Right lobe of liver (tissue), 6 donors: ENCODE measurements around the gene ZNF41. TPM values are rescaled to one million over a fixed set of nuclear protein-coding genes. Genes with fewer than 3 reads are reported as not detected.
"Not testable (repeated sequence)": the region's sequence is repeated elsewhere in the genome, so short reads cannot be mapped to it uniquely, and the experiment has no call there.

Experiments used
- ATAC-seq, 4 donors: fragments of 200-7000 bp; cut with Tn5 transposase; one replicate each; pipeline ENCODE4 v1.9.1; 2020; ENCODE audit warnings: mild to moderate bottlenecking in 4 of 4, moderate library complexity in 4 of 4
- DNase-seq, 3 donors: peaks; one replicate each; pipeline ENCODE4 v3.0.0-alpha.2; 2020
- H3K27ac ChIP-seq, 3 donors: fragments of 200-600 bp; one replicate each; pipeline ENCODE4 v1.8.0; 2022
- H3K27me3 ChIP-seq, 2 donors: fragments of 200-600 bp; one replicate each; pipeline ENCODE4 v1.8.0; 2022
- H3K36me3 ChIP-seq, 4 donors: fragments of 200-600 bp; sonication (generic) in 1 of 4; one replicate each; pipeline versions ENCODE4 v1.5.1 to v1.8.0; 2017 to 2022; ENCODE audit warnings: control low read depth in 1 of 4
- H3K4me1 ChIP-seq, 4 donors: fragments of 200-600 bp; sonication (generic) in 1 of 4; one replicate each; pipeline versions ENCODE4 v1.5.1 to v1.8.0; 2017 to 2022; ENCODE audit warnings: control low read depth in 1 of 4
- H3K4me3 ChIP-seq, 3 donors: fragments of 200-600 bp; one replicate each; pipeline ENCODE4 v1.8.0; 2022
- H3K9me3 ChIP-seq, 4 donors: fragments of 200-600 bp; sonication (generic) in 1 of 4; one replicate each; pipeline versions ENCODE4 v1.5.1 to v1.8.0; 2017 to 2022; ENCODE audit warnings: control low read depth in 1 of 4
- POLR2A ChIP-seq: fragments of 450-650 bp; IDR thresholded peaks from one replicate; pipeline ENCODE4 v1.6.1; 2017; ENCODE audit warnings: antibody characterized with exemption, mild to moderate bottlenecking
- WGBS: methylation state at CpG from one replicate; pipeline ENCODE4 v1.1.6; 2018; ENCODE audit warnings: low coverage, low lambda C conversion rate; ENCODE audit not compliant: insufficient coverage; ENCODE audit errors: missing lambda C conversion rate; 5-methylcytosine and 5-hydroxymethylcytosine counted together
- intact Hi-C, 2 donors: fragments of 100-400 bp; cut with DNase I; formaldehyde crosslinking; loops; one replicate each; pipeline versions ENCODE4 v1.11.2 to v1.14.1; 2022
- total RNA-seq, 6 experiments: library from RNA; depleted of rRNA in 2 of 6; stranded (reverse); fragments of >200 nt in 2 of 6; fragmentation: NEBNext Ultra II Directional in 3 of 6; extraction: Animal tissue kit (Norgen Biotek cat#: 25700) in 3 of 6; gene quantifications; one replicate each; pipeline versions ENCODE4 v1.1.0 to v1.2.4, GENCODE V29; 2016 to 2023
- TF ChIP-seq, protein P1 (sequence below), 4 donors: fragments of 200-600 bp in 3 of 4; fragments of 450-650 bp in 1 of 4; IDR thresholded peaks; one replicate each; pipeline versions ENCODE4 v1.5.1 to v1.8.0; 2016 to 2022; ENCODE audit warnings: antibody characterized with exemption in 4 of 4, mild to moderate bottlenecking in 2 of 4
- donor health status: DM: no; HTN: yes; CAD: no.
- donor health status: DM: no; HTN: no; CAD: no.
- donor health status: DM: no; HTN: no; CAD: no.
- donor health status: DM: no; HTN: yes; CAD: no.
- donor health status: DM: no; HTN: yes; CAD: no.

The ZNF41 gene
- total RNA-seq, 6 experiments from 2014 or later, result 2.7 to 6.1 (median 3.9) TPM

- intact Hi-C loops, result no loop called here
- whole genome bisulfite sequencing, result 37% methylated on average over 11 of the region's 33 CpGs
- no peaks in the 10 kb centered on the region for H3K36me3 ChIP-seq
- H3K4me3 ChIP-seq, result peak overlapping the region; percentile 42 to 48 (median 46)
- no peaks in the 10 kb centered on the region for H3K27me3 ChIP-seq
- H3K9me3 ChIP-seq, result no peaks in the 10 kb centered on the region
- DNase-seq, result peak; percentile 84 to 87 (median 85)
- H3K27ac ChIP-seq, result no peak overlapping the region
- no peak for TF ChIP-seq POLR2A
- TF ChIP-seq, protein P1, sequence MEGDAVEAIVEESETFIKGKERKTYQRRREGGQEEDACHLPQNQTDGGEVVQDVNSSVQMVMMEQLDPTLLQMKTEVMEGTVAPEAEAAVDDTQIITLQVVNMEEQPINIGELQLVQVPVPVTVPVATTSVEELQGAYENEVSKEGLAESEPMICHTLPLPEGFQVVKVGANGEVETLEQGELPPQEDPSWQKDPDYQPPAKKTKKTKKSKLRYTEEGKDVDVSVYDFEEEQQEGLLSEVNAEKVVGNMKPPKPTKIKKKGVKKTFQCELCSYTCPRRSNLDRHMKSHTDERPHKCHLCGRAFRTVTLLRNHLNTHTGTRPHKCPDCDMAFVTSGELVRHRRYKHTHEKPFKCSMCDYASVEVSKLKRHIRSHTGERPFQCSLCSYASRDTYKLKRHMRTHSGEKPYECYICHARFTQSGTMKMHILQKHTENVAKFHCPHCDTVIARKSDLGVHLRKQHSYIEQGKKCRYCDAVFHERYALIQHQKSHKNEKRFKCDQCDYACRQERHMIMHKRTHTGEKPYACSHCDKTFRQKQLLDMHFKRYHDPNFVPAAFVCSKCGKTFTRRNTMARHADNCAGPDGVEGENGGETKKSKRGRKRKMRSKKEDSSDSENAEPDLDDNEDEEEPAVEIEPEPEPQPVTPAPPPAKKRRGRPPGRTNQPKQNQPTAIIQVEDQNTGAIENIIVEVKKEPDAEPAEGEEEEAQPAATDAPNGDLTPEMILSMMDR (IDR thresholded peaks at IDR 0.05), result peak; percentile 62 to 76 (median 76)
- H3K4me1 ChIP-seq, result no peaks in the 10 kb centered on the region
- peak; percentile 98 to 100 (median 100) for ATAC-seq
Observed at GRCh38 chrX:47523297-47523696, 40.3 kb upstream of the ZNF41 start.

GRCh38 chrX:47518144-47518543, 35.1 kb upstream of the ZNF41 start:
- peak in 1 of 4 donors; percentile 16 for ATAC-seq
- Histone ChIP-seq H3K27ac (no peak overlapping the region), H3K9me3 (no peaks in the 10 kb centered on the region), H3K4me3 (no peak overlapping the region), H3K36me3 (no peaks in the 10 kb centered on the region), H3K4me1 (no peaks in the 10 kb centered on the region), H3K27me3 (peaks cover 0 to 5% of the 10 kb centered on the region in 2 donors)
- TF ChIP-seq POLR2A, result no peak
- TF ChIP-seq, protein P1 (IDR thresholded peaks at IDR 0.05), result no peak
- 38% methylated on average over 1 of the region's 3 CpGs for WGBS
- intact Hi-C loops, result no loop called here
- no peak for DNase-seq

DNA sequence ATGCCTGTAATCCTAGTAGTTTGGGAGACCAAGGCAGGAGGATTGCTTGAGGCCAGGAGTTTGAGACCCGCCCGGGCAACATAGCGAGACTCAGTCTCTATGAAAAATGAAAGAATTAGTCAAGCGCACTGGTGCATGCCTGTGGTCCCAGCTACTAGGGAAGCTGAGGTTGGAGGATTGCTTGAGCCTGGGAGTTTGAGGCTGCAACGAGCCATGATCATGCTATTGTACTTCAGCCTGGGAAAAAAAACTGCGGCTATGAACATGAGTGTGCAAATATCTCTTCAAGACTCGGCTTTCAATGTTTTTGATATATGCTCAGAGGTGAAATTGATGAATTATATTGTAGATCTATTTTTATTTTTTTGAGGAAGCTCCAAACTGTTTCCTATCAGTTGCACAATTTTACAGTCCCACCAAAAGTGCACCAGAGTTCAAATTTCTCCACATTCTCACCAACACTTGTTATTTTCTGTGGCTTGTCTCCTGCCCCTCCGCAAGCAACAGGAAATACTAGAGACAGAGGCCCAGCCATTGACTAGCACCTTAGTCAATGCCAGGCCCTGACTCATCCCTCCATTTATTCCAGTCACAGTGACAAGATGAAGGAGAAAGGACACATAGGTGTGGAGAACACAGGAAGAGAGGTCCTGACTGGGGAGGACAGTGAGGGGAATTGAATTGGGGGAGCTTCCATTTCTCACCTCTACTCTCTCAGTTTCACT, 33.1 kb upstream of the ZNF41 start:
- TF ChIP-seq, protein P1 (IDR thresholded peaks at IDR 0.05), result no peak
- TF ChIP-seq POLR2A, result no peak
- peaks cover 0 to 5% of the 10 kb centered on the region in 2 donors for H3K27me3 ChIP-seq
- H3K4me1 ChIP-seq, result no peaks in the 10 kb centered on the region
- DNase-seq, result no peak
- no peak overlapping the region for H3K27ac ChIP-seq
- intact Hi-C loops, result no loop called here
- no peak overlapping the region for H3K4me3 ChIP-seq
- ATAC-seq, result peak in 2 of 4 donors; percentile 22 to 35
- no peaks in the 10 kb centered on the region for H3K36me3 ChIP-seq
- WGBS, result 59% methylated on average over 7 of the region's 8 CpGs
- no peaks in the 10 kb centered on the region for H3K9me3 ChIP-seq

- Histone ChIP-seq H3K27me3 (peaks cover 0 to 5% of the 10 kb centered on the region in 2 donors), H3K4me3 (no peak overlapping the region), H3K4me1 (no peaks in the 10 kb centered on the region), H3K27ac (no peak overlapping the region), H3K36me3 (no peaks in the 10 kb centered on the region), H3K9me3 (no peaks in the 10 kb centered on the region)
- intact Hi-C loops, result no loop called here
- WGBS, result 50% methylated on average over 7 of the region's 7 CpGs
- no peak for TF ChIP-seq POLR2A
- TF ChIP-seq, protein P1 (IDR thresholded peaks at IDR 0.05), result no peak
- DNase-seq (no peak), ATAC-seq (no peak)
Observed at GRCh38 chrX:47514533-47515235, 31.7 kb upstream of the ZNF41 start.

GRCh38 chrX:47513034-47513965, 30.3 kb upstream of the ZNF41 start:
- DNase-seq, intact Hi-C loops, H3K27ac ChIP-seq, H3K27me3 ChIP-seq, H3K4me1 ChIP-seq, H3K9me3 ChIP-seq, H3K36me3 ChIP-seq: not testable (repeated sequence)
- peak; percentile 58 to 76 (median 68) for ATAC-seq
- peak overlapping the region in 2 of 3 donors; percentile 14 to 21 for H3K4me3 ChIP-seq
- WGBS, result 35% methylated on average over 10 of the region's 70 CpGs

DNA sequence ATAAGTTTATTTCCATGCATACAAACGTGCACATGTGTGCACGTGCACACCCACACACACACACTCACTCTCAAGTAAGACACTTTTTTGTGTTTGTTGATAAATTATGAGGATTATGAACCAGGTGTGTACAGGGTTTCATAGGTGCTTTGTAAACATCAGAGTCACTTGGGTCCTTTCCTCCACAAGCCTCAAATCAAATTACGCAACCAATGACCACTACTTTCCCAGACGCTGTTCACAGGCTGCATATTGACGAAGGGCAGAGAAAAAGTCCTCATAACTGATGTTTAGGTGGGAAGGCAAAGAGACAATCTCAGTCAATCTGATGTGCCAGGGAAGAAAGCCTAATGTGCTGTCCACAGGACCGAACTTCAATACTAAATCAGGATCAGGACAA, 29.4 kb upstream of the ZNF41 start:
- H3K4me3 ChIP-seq, H3K27me3 ChIP-seq, H3K4me1 ChIP-seq, ATAC-seq, DNase-seq, H3K9me3 ChIP-seq, H3K27ac ChIP-seq, intact Hi-C loops, H3K36me3 ChIP-seq: not testable (repeated sequence)
- 35% methylated on average over 4 of the region's 6 CpGs for WGBS
